Left renal pelvis (tissue), 4 donors: ENCODE results near the gene PHACTR4. TPM values are rescaled to one million over a fixed set of nuclear protein-coding genes. Genes with fewer than 3 reads are reported as not detected.
"Not testable (repeated sequence)": the region's sequence is repeated elsewhere in the genome, so short reads cannot be mapped to it uniquely, and the experiment has no call there.

Experiments used
- DNase-seq, 4 donors: peaks; one replicate each; pipeline ENCODE4 v3.0.0-alpha.2; 2013; ENCODE audit warnings: low read depth in 4 of 4, low spot score in 3 of 4
- polyA plus RNA-seq, 4 donors: library from polyadenylated mRNA; unstranded; fragments of 120-200 nt; gene quantifications; one replicate each; pipeline ENCODE4 v1.2.1, GENCODE V29; 2013; ENCODE audit not compliant: insufficient read length in 4 of 4

Gene PHACTR4
- polyA plus RNA-seq, 4 donors = 50.3 to 86.1 (median 81.7) TPM

- DNase-seq = no peak
These were observed 58.5 kb downstream of the PHACTR4 start for GRCh38 chr1:28428012-28428411.

GRCh38 chr1:28428990-28429520, 59.5 kb downstream of the PHACTR4 start:
- DNase-seq = no peak

DNA sequence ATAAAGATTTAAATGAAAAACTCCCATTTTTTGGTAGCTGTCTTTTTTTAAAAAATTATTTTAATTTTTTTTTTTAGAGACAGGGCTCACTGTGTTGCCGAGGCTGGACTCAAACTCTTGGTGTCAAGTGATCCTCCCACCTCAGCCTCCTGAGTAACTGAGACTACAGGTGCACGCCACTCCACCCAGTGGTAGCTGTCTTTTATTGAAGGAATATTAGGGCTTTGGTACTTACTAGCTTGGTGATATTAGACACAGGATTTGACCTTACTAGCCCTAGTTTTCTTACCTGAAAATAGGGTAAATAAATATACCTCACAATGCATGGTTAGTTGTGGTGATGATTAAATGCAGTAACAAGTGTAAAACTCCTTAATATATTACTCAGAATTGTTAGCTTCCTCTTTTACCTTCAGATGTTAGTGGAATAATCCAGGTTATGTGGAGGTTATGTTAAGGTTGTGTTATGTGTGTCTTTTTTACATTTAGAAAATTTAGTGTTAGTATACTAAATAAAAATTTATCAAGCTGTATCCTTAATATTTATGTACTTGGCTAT, 66.8 kb downstream of the PHACTR4 start:
- no peak for DNase-seq

DNA sequence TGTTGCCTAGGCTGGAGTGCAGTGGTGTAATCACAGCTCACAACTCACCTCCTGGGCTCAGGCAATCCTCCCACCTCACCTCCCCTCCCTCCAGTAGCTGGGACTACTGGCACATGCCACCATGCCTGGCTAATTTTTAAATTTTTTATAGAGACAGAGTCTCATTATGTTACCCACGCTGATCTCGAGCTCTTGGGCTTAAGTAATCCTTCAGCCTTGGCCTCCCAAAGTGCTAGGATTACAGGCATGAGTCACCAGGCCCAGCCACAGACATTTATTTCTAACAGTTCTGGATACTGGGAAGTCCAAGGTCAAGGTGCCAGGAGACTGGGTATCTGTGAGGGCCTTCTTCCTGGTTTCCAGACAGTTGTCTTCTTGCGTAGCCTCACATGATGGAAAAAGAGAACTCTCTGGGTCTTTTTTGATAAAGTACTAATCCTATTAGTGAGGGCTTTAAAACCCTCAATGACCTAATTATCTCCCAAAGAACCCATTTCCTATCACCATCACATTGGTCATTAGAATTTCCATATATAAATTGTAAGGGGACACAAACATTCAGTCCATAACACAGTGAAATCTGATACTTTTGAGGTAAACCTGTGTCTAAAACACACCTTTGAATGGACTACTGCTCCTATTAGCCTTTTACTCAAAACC, 67.9 kb downstream of the PHACTR4 start:
- no peak for DNase-seq

GRCh38 chr1:28437924-28438699, 68.6 kb downstream of the PHACTR4 start:
- peak; percentile 28 to 50 (median 41) for DNase-seq

GRCh38 chr1:28439320-28439719, 69.8 kb downstream of the PHACTR4 start:
- DNase-seq = no peak

DNA sequence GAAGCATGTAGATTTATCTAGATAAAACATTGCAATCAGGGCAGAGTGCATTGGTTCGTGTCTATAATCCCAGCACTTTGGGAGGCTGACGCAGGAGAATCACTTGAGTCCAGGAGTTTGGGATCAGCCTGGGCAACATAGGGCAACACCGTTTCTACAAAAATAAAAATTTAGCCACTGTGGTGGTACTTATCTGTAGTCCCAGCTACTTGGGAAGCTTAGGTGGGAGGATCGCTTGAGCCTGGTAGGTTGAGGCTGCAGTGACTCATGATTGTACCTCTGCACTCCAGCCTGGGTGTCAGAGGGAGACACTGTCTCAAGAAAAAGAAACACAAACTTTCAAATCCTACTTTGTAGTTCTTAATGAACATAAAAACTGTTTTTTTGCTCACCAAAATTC, 72.1 kb downstream of the PHACTR4 start:
- no peak for DNase-seq

- no peak for DNase-seq
These were observed 74.0 kb downstream of the PHACTR4 start for GRCh38 chr1:28443550-28443949.

GRCh38 chr1:28447679-28448078, 78.1 kb downstream of the PHACTR4 start:
- no peak for DNase-seq

- not testable (repeated sequence) for DNase-seq
These were observed 78.6 kb downstream of the PHACTR4 start for GRCh38 chr1:28448094-28448611.

DNA sequence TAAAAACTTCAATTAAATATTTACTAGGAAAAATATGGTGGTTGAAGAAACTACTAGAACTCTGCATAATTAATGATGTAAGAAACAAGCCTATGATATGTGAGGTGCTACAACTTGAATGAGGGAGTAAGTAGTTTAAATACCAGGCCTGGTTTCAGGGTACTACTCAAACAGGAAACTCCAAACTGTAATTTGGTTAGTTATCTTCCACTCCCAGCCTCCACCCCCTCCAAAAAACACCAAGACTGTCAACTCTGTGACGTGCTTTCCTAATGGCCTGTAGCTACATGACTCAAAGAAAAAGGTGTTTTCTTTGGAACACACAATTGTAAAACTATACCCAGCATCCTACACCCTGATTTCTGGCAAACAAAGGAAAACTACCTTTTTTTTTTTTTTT, 80.4 kb downstream of the PHACTR4 start:
- no peak for DNase-seq

- no peak for DNase-seq
These were observed 81.0 kb downstream of the PHACTR4 start for GRCh38 chr1:28450561-28450960.

DNA sequence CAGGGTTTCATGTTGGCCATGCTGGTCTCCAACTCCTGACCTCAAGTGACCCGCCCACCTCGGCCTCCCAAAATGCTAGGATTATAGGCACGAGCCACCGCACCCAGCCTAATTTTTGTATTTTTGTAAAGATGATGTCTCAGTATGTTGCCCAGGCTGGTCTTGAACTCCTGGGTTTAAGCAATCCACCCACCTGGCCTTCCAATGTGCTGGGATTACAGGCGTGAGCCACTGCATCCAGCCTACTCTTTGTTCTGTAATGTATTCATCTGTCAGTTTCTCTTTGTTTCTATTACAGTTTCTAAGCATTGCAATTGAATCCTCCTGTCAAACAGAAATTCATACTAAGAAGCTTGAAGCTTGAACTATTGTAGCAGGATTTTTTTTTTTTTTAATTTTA, 81.5 kb downstream of the PHACTR4 start:
- no peak for DNase-seq

GRCh38 chr1:28456078-28456477, 86.5 kb downstream of the PHACTR4 start:
- no peak for DNase-seq

DNA sequence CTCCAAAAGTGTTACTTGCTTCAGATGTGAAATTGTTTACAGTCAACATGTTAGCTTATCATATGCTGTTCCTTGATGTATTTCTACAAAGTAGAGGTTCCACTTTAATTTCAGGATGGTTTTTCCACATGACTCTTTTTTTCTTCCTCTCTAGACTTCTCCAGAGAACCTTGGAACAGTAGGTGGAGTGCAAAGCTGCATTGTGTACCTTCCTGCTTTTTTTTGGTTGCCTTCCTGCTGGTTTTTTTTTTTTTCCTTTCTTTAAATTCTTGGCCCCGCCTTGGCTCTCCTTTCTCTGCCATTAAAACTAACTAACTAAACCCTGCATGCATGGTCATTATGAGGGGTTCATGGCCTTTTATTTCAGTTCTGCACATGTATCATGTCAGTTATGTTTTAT, 88.1 kb downstream of the PHACTR4 start:
- no peak for DNase-seq

DNA sequence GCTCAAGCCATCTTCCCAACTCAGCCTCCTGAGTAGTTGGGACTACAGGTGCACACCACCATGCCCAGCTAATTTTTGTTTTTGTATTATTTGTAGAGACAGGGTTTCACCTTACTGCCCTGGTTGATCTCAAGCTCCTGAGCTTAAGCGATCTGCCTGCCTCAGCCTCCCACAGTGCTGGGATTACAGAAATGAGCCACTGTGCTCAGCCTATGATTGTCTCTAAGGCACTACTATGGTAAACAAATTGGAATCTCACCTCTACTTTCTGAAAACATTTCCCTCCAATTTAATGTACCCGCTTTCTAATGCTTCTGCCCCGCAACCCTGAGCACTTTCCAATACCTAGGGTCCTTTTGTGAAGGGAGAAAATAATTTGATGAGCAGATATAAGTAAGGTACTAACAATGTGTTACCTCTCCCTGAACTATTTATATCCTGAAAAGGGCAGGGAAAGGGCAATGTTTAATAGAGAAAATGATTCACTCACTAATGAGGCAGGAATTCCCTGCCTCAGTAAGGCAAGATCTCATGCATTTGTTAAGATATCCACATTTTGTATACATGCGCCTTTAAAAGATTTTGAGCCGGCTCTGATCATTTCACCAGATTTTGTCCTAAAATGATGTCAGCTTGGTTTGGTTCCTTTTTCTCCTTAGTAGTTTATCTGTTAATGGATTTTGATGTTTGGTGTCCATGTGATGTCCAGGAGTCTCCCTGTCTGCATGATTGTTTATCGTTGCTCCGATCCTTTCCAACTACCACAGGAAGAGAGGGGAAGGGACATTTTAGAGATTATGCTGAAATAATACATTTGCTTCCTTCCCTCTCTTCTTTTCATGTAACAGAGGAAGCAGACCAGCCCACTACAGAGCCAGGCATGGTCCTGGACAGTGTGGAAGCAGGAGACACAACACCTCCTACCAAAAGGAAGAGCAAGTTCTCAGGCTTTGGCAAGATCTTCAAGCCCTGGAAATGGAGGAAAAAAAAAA, 89.0 kb downstream of the PHACTR4 start:
- DNase-seq = no peak

DNA sequence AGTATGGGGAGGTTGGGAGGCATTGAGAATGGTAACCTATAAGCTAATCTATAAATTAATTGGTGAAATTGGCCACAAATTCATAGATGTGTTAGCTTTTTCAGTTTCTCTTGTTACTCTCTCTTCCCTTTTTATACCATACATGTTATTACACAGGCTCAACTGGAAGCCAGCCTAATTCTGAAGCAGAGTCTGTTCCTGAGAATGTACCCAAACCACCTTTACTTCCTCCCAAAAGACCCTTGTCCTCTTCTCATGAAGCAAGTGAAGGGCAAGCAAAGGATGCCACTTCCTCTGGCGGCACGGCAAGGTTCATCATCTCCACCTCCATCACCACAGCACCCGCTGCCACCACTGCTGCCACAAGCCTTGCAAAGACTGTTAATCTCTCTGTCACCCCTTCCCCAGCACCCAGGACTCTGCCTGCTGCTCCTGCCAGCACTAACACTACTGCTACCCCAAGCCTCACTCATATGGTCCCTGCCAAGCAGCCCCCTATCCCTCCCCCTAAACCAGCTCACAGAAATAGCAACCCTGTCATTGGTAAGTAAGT, 96.8 kb downstream of the PHACTR4 start:
- DNase-seq = no peak

DNA sequence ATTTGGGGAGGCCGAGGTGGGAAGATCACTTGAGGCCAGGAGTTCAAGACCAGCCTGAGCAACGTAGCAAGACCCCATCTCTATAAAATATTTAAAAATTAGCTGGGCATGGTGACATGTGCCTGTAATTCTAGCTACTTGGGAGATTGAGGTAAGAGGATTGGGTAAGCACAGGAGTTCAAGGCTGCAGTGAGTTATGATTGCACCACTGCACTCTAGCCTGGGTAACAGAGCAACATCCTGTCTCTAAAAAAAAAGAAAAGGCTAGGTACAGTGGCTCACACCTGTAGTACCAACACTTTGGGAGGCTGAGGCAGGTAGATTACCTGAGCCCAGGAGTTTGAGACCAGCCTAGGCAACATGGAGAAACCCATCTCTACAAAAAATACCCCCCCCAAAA, 100.6 kb downstream of the PHACTR4 start:
- DNase-seq = no peak

DNA sequence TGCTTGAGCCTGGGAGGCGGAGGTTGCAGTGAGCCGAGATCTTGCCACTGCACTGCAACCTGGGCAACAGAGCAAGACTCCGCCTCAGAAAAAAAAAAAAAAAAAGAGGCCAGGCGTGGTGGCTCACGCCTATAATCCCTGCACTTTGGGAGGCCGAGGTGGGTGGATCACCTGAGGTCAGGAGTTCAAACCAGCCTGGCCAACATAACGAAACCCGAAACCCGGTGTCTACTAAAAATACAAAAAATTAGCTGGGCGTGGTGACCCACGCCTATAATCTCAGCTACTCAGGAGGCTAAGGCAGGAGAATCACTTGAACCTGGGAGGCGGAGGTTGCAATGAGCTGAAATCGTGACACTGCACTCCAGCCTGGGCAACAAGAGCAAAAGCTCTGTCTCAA, 110.0 kb downstream of the PHACTR4 start:
- DNase-seq = not testable (repeated sequence)

DNA sequence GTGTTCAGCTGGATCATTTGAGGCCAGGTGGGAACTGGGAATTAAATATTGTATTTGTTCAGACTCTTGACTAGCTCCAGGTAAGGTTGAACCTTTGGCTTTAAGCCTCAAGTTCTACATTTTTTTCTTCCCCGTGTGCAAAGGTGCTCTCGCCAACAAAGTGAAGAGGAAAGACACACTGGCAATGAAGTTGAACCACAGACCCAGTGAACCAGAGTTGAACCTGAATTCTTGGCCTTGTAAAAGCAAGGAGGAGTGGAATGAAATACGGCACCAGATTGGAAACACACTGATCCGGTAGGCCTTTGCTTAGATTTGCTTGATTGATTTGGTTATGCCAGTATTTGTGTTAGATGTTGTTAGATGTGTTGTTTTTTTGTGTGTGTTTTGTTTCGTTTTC, 110.8 kb downstream of the PHACTR4 start:
- peak in 2 of 4 donors; percentile 10 to 32 for DNase-seq
